HL-60 (cell line): ENCODE data around the gene RBM38.
A peak's percentile ranks its signal among the peaks of the same experiment; 100 is the strongest.

Experiments
- DNase-seq, 2 experiments: peaks; one replicate each; pipeline ENCODE4 v3.0.0-alpha.2; 2010 to 2020; ENCODE audit warnings: low read depth in 1 of 2, low spot score in 1 of 2
- H3K27ac ChIP-seq: fragments of 250-450 bp; sonication (Bioruptor Pico); replicated peaks from 2 replicates; pipeline ENCODE4 v1.5.1; 2020; ENCODE audit warnings: mild to moderate bottlenecking, moderate library complexity
- H3K27me3 ChIP-seq: fragments of 250-450 bp; sonication (Bioruptor Pico); 2 replicates; pipeline ENCODE4 v1.5.1; 2021; ENCODE audit warnings: mild to moderate bottlenecking, moderate library complexity; ENCODE audit not compliant: insufficient read depth, poor library complexity, severe bottlenecking
- H3K4me3 ChIP-seq: replicated peaks from 2 replicates; pipeline ENCODE4 v1.5.1; 2011; ENCODE audit warnings: mild to moderate bottlenecking, control low read depth, low read length; ENCODE audit not compliant: insufficient read depth
- GABPA ChIP-seq: IDR thresholded peaks from 2 replicates; pipeline ENCODE4 v1.6.1; 2012; ENCODE audit warnings: low read depth
- POLR2AphosphoS5 ChIP-seq: IDR thresholded peaks from 2 replicates; pipeline ENCODE4 v1.6.1; 2012; ENCODE audit warnings: low read depth
- SPI1 ChIP-seq: IDR thresholded peaks from 2 replicates; pipeline ENCODE4 v1.6.1; 2012; ENCODE audit warnings: low read depth, mild to moderate bottlenecking, borderline replicate concordance
- long read RNA-seq: library from polyadenylated mRNA; unstranded; transcript quantifications from one replicate; pipeline ENCODE4 v2.0.0, GENCODE V29; 2020
- TF ChIP-seq, protein P1 (sequence below): IDR thresholded peaks from 2 replicates; pipeline ENCODE4 v1.6.1; 2012; ENCODE audit warnings: low read depth; ENCODE audit not compliant: insufficient replicate concordance
- TF ChIP-seq, protein P2 (sequence below): IDR thresholded peaks from one replicate; pipeline ENCODE4 v1.5.1; 2011; ENCODE audit warnings: low read length, control low read depth, inconsistent platforms; ENCODE audit not compliant: insufficient read depth

The RBM38 gene
- long read RNA-seq, transcript RBM38-203 (4 exons, 2,382 nt) = major isoform, 5 of 30 reads
- long read RNA-seq, partial matches to known transcripts = 20 of 30 reads
- long read RNA-seq, other reads (novel, unspliced or antisense) = 1 of 30 reads

GRCh38 chr20:57390604-57391438, at the start of gene RBM38:
Gene RBM38 (plus strand): TSS chr20:57391396. CDS start chr20:57391582, 186 bp downstream.
- no peak for TF ChIP-seq GABPA
- TF ChIP-seq, protein P1, sequence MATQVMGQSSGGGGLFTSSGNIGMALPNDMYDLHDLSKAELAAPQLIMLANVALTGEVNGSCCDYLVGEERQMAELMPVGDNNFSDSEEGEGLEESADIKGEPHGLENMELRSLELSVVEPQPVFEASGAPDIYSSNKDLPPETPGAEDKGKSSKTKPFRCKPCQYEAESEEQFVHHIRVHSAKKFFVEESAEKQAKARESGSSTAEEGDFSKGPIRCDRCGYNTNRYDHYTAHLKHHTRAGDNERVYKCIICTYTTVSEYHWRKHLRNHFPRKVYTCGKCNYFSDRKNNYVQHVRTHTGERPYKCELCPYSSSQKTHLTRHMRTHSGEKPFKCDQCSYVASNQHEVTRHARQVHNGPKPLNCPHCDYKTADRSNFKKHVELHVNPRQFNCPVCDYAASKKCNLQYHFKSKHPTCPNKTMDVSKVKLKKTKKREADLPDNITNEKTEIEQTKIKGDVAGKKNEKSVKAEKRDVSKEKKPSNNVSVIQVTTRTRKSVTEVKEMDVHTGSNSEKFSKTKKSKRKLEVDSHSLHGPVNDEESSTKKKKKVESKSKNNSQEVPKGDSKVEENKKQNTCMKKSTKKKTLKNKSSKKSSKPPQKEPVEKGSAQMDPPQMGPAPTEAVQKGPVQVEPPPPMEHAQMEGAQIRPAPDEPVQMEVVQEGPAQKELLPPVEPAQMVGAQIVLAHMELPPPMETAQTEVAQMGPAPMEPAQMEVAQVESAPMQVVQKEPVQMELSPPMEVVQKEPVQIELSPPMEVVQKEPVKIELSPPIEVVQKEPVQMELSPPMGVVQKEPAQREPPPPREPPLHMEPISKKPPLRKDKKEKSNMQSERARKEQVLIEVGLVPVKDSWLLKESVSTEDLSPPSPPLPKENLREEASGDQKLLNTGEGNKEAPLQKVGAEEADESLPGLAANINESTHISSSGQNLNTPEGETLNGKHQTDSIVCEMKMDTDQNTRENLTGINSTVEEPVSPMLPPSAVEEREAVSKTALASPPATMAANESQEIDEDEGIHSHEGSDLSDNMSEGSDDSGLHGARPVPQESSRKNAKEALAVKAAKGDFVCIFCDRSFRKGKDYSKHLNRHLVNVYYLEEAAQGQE = no peak
- TF ChIP-seq, protein P2, sequence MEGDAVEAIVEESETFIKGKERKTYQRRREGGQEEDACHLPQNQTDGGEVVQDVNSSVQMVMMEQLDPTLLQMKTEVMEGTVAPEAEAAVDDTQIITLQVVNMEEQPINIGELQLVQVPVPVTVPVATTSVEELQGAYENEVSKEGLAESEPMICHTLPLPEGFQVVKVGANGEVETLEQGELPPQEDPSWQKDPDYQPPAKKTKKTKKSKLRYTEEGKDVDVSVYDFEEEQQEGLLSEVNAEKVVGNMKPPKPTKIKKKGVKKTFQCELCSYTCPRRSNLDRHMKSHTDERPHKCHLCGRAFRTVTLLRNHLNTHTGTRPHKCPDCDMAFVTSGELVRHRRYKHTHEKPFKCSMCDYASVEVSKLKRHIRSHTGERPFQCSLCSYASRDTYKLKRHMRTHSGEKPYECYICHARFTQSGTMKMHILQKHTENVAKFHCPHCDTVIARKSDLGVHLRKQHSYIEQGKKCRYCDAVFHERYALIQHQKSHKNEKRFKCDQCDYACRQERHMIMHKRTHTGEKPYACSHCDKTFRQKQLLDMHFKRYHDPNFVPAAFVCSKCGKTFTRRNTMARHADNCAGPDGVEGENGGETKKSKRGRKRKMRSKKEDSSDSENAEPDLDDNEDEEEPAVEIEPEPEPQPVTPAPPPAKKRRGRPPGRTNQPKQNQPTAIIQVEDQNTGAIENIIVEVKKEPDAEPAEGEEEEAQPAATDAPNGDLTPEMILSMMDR = no peak
- no peak for TF ChIP-seq SPI1
- no peak for TF ChIP-seq POLR2AphosphoS5
- Histone ChIP-seq H3K27ac (peak within 1 kb of the TSS; percentile 58), H3K27me3 (no peaks in the 10 kb centered on the region), H3K4me3 (peak within 1 kb of the TSS; percentile 78)
- DNase-seq = peak in 1 of 2 experiments; percentile 38

- no peak overlapping the region for H3K4me3 ChIP-seq
These were observed 49.5 kb upstream of the RBM38 start for GRCh38 chr20:57341663-57342062.

GRCh38 chr20:57342829-57343228, 48.4 kb upstream of the RBM38 start:
- no peak for TF ChIP-seq POLR2AphosphoS5
- no peak for TF ChIP-seq GABPA
- TF ChIP-seq, protein P2 = no peak
- no peak for TF ChIP-seq SPI1
- TF ChIP-seq, protein P1 = no peak
- DNase-seq = no peak
- Histone ChIP-seq H3K27ac (no peak overlapping the region), H3K4me3 (no peak overlapping the region), H3K27me3 (peaks cover 15% of the 10 kb centered on the region)

More at GRCh38 chr20:57341663-57342062, 49.5 kb upstream of the RBM38 start:
- H3K27ac ChIP-seq = no peak overlapping the region
- TF ChIP-seq POLR2AphosphoS5 = no peak
- TF ChIP-seq SPI1 = no peak
- peaks cover 15% of the 10 kb centered on the region for H3K27me3 ChIP-seq
- DNase-seq = no peak

- peak; percentile 24 to 70 for DNase-seq
- Histone ChIP-seq H3K27me3 (peaks cover 13% of the 10 kb centered on the region), H3K27ac (no peak overlapping the region), H3K4me3 (no peak overlapping the region)
- TF ChIP-seq POLR2AphosphoS5 (no peak), SPI1 (no peak), GABPA (no peak)
- TF ChIP-seq, protein P1 = no peak
- TF ChIP-seq, protein P2 = peak; percentile 76
These were observed 44.7 kb upstream of the RBM38 start for GRCh38 chr20:57346477-57346876.
